Stimulated activated CD4-positive, alpha-beta T cell treated with anti-CD3 and anti-CD28 coated beads, Interleukin-12 subunit alpha, Interleukin-12 subunit beta, amount 100 ng/mL, for 24 hours (primary cell): ENCODE results near the gene HERPUD1.
A peak's percentile ranks its signal among the peaks of the same experiment; 100 is the strongest.
"Not testable (repeated sequence)": the region's sequence is repeated elsewhere in the genome, so short reads cannot be mapped to it uniquely, and the experiment has no call there.

ENCODE experiments used
- DNase-seq, 2 experiments: peaks; one replicate each; pipeline ENCODE4 v3.0.0-alpha.2; 2020; ENCODE audit warnings: low read depth in 2 of 2

Gene HERPUD1

DNA sequence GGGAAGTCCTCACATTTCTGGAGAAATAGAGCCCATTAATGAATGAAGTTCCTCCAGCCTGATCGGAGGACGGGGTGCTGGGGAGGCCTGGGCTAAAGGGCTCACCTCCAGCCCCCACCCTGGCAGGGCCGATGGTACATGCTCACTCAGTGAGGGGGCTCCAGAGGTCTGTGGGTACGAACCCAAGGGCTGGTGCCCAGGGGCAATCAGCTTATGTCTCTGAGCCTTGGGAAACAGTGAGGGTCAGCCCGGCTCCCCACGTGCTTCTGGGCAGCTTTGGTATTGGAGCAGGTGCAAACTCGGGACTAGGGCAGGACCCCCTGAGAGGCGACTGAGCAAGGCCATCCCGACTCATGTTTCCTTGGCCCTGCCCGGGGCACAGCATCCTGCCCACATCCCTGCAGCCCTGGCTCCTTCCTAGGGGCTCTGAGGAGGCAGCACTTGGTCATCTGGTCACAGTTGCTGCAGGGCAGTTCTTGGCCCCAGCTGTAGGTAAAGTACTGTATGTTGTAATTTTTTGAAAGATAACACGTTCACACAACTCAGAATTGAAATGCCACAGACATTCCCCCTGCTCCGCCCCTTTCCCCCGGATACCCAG is 28.8 kb downstream of the HERPUD1 start:
- no peak for DNase-seq

DNA sequence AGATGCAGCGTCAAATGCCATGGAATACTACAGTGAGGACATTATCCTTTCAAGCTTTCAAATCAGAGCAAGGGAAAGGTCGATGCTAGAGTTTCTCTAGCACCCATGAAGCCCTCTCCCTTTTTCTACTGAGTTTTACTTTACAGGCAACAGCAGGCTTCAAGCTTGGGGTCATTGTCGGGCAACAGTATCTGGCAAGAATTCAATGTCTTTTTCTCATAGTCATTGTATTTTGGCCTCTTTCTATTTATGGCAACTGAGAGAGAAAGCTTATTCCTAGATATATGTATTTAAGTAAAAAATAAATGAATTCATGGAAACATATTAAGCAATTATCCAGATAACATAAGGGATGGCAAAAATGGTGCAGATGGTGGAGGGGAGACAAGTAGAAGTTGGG is 29.4 kb downstream of the HERPUD1 start:
- no peak for DNase-seq

- DNase-seq = no peak
Observed at GRCh38 chr16:56961851-56962281, 29.9 kb downstream of the HERPUD1 start, which contains the start of gene CETP. Gene CETP, plus strand, starts transcription at chr16:56961950. Its CDS starts 30 bp downstream, at chr16:56961980.

GRCh38 chr16:56964243-56965148 is 32.6 kb downstream of the HERPUD1 start:
- DNase-seq = peak; percentile 85 to 97

DNA sequence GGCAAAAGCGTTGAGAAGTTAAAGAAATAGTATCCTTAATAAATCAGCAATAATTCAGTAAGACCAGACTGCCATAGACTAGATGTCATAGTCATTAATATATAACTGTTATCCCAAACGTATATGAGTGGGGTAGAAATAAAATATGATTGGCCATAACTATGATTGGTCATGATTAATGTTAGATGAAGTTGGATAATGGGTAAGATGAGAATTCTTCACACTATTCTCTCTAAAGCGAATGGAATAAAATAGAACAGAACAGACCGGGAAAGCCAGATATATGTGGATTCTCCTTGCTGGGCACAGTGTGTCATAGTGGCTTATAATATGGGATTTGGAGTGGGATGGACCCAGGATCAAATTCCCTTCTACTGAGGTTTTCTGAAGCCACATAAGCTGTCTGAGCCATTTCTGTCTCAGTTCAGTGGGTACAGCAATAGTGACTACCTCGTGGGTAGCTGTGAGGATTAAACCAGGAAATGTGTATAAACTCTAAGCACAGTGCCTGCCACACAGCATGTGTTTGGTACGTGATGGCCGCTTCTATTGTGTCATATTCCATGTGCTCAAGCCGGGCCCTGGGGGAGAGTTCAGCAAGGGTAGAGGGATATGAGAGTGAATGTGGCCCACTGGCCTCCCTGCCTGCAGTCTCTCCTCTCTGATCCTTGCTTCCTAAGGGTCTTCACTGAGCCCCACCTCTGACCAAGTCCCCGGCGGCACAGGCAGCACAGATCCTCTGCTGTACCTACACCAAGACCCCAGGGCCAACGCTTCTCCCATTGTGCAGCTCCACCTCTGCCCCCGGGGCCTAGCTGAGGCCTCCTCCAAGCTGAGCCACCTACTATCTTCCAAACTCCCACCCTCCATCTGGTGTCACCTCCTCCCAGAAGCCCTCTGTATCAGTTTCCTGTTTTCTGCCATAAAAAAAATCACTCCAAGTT is 33.5 kb downstream of the HERPUD1 start:
- DNase-seq = no peak

- DNase-seq = no peak
Observed at GRCh38 chr16:56966093-56966475, 34.1 kb downstream of the HERPUD1 start.

GRCh38 chr16:56967733-56968132 is 35.8 kb downstream of the HERPUD1 start:
- no peak for DNase-seq

DNA sequence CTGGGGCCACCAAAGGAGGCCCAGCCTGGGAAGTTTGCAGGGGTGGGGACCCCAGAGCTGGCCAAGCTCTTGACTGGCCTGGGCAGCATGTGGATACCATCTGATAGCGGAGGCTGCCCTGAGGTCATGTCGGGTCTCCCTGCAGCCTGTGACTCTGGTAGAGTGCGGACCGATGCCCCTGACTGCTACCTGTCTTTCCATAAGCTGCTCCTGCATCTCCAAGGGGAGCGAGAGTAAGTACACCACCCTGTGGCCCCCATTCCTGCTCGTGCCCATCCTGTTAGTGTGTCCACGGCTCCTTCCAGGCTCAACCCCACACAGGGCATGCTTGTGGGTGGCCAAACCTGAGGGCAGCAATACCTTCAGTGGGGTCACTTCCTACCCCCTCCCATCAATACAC is 37.8 kb downstream of the HERPUD1 start:
- DNase-seq = no peak

DNA sequence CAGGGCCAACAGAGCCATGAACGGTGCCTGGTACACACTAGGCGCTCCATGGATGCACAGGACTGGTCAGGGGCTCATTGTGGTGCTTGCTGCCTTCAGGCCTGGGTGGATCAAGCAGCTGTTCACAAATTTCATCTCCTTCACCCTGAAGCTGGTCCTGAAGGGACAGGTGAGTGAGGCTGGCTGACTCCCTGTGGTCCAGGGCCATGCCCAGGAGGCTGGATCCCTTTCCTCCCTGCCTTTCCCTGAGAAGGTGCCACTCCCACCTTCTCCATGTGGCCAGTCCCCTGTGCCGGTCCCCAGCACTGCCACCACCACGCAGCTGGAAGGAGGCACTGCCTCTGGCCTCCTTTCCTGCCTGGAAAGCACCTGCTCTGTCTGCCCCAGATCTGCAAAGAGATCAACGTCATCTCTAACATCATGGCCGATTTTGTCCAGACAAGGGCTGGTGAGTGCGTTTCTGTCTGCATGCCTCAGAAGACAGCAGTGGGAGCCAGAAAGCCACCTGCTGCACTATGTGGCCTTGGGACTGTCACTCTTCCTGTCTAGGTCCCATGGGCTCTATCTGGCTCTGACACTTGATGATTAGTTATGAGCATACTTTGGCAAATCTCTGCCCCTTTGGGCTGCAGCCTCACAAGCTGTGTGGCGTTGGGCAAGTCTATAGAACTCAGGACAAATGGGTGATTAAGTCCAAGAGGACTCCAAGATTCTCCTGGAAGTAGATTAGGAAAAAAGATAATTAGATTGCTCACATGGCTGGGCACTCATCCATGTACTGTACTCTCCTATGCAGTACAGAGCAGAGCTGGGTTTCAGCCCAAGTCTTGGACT is 39.2 kb downstream of the HERPUD1 start:
- DNase-seq = no peak

DNA sequence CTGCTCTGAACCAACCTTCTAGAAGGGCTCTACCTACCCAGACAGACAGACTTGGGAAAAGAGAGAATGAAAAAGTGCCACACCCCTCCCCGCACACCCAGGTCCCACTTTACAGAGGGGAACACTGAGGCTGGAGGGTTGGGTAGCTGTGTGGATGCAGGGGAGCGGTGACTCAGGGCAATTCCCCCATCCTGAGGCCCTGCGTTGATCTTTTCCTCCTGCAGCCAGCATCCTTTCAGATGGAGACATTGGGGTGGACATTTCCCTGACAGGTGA is 39.8 kb downstream of the HERPUD1 start:
- no peak for DNase-seq

GRCh38 chr16:56972403-56973293 is 40.7 kb downstream of the HERPUD1 start:
- no peak for DNase-seq

- DNase-seq = no peak
Observed at GRCh38 chr16:56973294-56973689, 41.4 kb downstream of the HERPUD1 start.

DNA sequence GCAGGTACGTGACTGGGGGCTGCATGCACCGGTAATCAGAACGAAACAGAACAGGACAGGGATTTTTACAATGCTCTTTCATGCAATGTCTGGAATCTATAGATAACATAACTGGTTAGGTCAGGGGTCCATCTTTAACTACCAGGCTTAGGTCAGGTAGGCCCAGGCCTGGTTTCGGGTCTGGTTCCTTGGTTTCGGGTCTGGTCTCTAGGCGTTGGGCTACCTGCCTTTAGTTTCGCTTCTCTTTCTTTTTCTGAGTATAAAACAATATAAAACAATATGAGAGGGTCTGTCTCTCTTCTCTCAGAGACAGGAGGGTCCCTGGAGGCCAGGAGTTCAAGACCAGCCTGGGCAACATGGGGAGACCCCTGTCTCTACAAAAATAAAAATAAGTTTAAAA is 42.0 kb downstream of the HERPUD1 start:
- not testable (repeated sequence) for DNase-seq

GRCh38 chr16:56974549-56975300 is 42.8 kb downstream of the HERPUD1 start:
- no peak for DNase-seq

DNA sequence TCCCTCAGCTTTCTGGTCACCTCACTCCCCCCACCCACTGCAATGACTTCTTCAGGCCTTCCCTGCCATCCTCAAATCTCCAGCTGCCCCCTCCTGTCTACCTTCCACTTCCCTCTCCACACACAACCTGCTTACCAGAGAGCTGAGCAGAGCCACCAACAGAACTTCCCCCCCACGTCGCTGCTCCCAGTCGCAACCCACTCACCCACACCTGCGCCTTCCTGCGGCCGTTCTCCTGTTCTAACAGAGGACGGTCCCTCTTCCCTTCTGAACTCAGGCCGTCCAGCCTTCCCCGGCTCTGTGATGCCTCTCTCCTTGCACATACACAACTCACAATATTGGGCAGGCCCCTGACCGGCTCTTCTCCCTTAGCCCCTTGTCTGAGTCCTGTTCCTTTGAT is 43.8 kb downstream of the HERPUD1 start:
- DNase-seq = no peak

DNA sequence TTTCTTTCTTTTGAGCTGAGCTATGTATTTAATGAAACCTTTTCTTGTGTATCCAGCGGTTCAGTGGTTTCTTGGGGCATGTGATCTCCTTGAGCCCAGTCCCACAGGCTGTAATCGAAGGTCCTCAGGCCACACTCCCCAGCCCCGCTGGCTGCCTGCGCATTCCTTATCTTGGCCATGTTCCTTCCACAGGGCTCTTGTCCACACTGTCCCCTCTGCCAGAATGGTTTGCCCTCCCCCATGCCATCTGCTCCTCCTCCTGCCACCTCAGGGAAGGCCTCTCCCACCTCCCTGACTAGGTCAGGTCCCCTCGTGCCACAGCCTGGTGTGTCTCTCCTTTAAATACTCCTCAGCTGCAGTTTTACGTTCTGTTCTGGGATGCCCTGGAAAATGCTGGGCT is 45.3 kb downstream of the HERPUD1 start:
- DNase-seq = no peak

- no peak for DNase-seq
Observed at GRCh38 chr16:56977823-56978430, 46.0 kb downstream of the HERPUD1 start.

DNA sequence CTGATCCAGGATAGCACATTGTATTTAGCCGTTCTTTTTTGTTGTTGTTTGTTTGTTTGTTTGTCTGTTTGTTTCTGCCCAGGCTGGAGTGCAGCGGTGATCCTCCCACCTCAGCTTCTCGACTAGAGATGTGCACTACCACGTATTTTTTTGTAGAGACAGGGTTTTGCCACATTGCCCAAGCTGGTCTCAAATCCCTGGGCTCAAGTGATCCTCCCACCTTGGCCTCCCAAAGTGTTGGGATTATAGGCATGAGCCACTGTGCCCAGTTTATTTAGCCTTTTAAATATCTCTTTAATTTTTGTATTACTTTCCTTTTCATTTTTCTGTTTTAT is 48.2 kb downstream of the HERPUD1 start:
- DNase-seq = no peak
